NK-92 treated with Interleukin-12 subunit alpha and Interleukin-12 subunit beta, amount 100 ng/mL, for 24 hours (cell line): ENCODE results near the gene ASNSD1.
"Not testable (repeated sequence)": the region's sequence is repeated elsewhere in the genome, so short reads cannot be mapped to it uniquely, and the experiment has no call there.

ENCODE experiments used
- DNase-seq: peaks from one replicate; lab custom pipeline; 2025; lab: John Stamatoyannopoulos, UW

ASNSD1 gene

DNA sequence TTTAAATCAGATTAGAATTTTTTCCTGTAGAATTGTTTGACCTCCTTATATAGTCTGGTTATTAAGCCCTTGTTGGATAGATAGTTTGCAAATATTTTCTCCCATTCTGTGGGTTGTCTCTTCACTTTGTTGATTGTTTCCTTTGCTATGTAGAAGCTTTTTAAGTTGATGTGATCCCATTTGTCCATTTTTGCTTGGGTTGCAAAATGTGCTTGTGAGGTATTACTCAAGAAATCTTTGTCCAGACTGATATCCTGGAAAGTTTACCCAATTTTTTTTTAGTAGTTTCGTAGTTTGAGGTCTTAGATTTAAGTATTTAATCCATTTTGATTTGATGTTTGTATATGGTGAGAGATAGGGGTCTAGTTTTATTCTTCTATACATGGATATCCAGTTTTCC, 26.5 kb downstream of the ASNSD1 start:
- not testable (repeated sequence) for DNase-seq

DNA sequence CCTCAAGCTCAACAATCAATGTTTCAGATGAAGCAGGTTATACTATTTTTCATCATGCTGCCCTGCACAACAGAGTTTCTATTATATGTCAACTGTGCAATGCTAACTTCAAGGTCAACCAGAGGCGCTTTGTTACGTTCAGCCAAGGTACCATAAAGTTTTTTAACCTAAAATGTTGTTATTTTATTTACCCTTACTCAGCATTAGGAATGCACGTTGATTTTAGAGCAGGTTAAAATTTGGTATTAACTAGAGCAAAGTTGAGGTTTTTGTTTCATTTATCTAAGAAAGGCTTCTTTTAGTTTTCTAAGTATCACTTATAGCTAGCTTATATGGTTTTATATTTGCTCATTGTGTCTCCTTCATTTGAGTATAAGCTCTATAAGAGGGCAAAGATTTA, 35.0 kb downstream of the ASNSD1 start:
- no peak for DNase-seq

DNA sequence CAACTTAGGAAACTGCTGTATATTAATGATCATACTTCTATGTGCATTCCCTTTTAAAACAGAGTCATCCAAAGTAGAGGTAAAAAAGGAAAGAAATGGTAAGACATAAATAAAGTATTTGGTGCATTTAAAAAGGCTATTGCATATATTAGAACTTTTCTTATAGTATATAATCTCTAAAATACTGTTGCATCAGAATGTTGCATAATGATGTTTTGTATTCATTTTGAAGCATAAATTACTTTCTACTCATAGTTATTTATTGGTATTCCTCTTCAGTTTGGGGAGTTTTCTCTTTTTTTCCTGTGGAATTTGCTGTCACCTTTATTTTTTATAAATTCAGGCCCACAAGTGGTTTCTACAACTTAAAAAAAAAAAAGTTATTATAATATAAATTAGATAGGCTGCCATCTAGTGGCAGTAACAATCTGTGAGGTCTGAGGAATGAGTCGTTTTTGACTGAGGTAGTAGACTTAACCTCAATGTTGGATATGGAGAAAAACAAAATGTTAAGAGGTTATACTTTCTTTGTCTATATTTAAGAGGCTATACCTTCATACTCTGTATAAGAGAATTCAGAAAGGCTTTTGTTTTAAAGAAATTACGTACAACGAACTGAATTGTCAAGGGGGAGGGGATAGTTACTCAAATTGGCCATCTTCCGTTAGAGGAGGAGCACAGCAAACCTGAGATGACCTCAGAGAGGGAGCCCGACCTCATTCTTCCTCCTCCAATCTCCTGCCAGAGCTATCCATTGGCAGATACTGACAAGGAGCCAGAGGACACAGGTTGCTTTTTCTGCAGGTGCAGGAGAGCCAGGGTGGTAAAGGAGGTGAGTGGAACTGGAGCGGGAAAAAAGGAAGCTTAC, 37.0 kb downstream of the ASNSD1 start:
- no peak for DNase-seq

DNA sequence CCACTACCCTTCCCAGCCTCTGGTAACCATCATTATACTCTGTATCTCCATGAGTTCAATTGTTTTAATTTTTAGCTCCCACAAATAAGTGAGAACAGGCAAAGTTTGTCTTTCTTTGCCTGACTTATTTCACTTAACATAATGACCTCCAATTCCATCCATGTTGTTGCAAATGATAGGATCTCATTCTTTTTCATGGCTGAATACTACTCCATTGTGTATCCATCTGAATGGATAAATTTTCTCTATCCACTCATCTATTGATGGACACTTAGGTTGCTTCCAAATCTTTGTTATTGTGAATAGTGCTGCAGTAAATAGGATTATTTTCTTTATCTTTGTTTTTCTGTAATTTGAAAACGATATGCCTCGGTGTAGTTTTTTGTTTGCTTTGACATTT, 39.4 kb downstream of the ASNSD1 start:
- no peak for DNase-seq

DNA sequence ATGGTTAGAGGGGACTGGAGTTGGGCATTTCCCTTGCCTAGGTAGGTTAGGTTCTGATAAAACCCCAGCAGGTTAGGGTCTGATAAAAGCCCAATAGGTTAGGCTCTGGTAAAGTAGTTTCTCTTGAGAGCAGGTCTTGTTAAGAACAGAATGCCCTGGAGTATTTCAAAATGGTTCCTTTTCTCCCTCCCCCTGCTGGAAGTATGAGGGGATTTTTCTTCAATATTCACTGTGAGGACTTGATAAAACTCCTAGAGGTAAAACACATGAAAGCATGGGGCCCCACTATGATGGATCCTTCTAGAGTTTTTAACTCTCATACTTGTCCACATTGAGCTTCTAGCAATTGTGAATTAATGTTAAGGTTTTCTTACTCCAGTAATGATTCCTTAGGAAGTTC, 40.8 kb downstream of the ASNSD1 start:
- DNase-seq: no peak

DNA sequence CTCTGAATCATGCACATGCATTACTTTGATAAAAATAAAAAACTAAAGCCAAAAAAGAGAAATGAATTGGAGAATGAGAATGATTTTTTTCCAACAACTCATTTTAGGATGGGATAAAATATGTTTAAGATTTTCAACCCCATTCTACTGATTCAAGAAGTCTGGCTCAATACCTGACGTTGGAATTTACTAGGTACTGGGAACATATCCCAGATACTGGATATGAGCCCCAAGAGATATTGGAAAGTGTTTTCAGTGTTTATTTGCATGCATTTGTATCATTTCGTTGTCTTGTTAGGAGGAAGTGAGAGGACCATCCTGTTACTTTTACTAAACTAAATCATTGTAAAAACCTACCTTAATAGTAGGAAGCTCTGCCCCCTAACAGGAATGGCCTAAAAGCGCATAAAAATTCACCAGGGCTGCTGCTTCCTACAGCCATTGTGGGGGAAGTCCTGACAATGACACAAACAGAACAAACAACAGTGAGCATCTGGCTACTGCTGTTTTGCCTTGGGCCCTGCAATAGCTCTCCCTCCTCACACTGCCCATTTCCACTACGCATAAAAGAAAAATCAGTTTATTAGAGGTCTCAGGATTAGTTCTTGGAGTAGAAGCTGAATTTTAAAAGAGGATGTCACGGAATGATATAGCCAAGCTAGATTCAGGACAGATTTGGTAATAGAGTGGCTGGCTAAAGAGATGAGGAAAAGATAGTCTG, 48.4 kb downstream of the ASNSD1 start:
- no peak for DNase-seq

DNA sequence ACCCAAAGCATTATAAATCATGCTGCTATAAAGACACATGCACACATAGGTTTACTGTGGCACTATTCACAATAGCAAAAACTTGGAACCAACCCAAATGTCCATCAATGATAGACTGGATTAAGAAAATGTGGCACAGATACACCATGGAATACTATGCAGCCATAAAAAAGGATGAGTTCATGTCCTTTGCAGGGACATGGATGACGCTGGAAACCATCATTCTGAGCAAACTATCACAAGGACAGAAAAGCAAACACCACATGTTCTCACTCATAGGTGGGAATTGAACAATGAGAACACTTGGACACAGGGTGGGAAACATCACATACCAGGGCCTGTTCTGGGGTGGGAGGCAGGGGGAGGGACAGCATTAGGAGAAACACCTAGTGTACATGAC, 56.3 kb downstream of the ASNSD1 start:
- not testable (repeated sequence) for DNase-seq

DNA sequence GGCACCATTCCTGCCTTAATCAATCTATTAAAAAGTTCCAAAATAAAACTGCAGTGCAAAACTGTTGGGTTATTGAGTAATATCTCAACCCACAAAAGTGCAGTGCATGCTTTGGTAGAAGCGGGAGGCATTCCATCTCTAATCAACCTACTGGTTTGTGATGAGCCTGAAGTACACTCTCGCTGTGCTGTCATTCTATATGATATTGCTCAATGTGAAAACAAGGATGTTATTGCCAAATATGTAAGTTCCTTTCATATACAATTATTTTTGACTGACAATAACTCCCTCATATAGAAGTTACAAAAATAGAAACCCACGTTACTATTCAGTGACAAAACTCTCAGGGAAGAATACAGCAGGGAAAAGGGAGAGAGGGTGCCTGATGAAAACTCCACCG, 58.3 kb downstream of the ASNSD1 start:
- DNase-seq: no peak
